ENCODE measurements around the gene GTF3C1. TPM values are rescaled to one million over a fixed set of nuclear protein-coding genes. Genes with fewer than 3 reads are reported as not detected.

GTF3C1 gene
- total RNA-seq, 1 donor: 71.8 TPM

DNA sequence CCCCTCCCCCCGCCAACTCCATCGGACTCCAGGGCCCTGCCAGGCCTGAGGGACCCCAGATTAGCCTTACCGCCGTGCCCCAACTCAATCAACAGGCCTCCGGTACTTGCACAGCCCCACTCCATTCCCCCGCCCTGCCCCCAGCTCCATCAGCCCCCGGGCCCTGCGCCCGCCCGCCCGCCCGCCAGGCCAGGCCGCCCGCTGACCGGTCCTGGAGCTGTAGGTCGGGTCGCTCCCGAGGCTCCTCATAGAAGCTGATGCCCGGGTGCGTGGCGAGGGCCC lies 308 bp downstream of the GTF3C1 start:
- peak overlapping the region; percentile 92 for H3K4me3 ChIP-seq (ENCODE audit: low read depth, low read length)
- TF ChIP-seq, protein P1, sequence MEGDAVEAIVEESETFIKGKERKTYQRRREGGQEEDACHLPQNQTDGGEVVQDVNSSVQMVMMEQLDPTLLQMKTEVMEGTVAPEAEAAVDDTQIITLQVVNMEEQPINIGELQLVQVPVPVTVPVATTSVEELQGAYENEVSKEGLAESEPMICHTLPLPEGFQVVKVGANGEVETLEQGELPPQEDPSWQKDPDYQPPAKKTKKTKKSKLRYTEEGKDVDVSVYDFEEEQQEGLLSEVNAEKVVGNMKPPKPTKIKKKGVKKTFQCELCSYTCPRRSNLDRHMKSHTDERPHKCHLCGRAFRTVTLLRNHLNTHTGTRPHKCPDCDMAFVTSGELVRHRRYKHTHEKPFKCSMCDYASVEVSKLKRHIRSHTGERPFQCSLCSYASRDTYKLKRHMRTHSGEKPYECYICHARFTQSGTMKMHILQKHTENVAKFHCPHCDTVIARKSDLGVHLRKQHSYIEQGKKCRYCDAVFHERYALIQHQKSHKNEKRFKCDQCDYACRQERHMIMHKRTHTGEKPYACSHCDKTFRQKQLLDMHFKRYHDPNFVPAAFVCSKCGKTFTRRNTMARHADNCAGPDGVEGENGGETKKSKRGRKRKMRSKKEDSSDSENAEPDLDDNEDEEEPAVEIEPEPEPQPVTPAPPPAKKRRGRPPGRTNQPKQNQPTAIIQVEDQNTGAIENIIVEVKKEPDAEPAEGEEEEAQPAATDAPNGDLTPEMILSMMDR (IDR thresholded peaks at IDR 0.05; ENCODE audit: insufficient read depth, low read length): no peak
- no peak for DNase-seq (ENCODE audit: low read depth)

DNA sequence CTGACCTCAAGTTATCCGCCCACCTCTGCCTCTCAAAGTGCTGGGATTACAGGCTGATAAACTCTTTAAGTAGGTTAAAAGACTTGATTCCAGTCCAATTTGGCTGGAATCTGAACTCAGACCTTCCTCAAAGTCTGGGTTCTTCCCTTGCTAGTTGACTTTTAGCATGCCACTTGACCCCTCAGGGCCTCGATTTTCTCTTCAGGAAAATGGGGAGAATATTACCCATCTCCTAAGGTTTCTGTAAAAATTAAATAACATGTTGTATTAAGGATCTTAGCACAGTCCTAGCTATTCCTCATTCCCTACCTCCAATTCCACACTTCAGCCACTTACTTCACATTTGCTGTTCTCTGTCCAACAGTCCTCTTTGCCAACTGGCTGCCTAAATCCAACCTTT lies 1.9 kb downstream of the GTF3C1 start:
- H3K4me3 ChIP-seq (ENCODE audit: low read depth, low read length): peak overlapping the region; percentile 10
- TF ChIP-seq, protein P1 (IDR thresholded peaks at IDR 0.05; ENCODE audit: insufficient read depth, low read length): no peak
- no peak for DNase-seq (ENCODE audit: low read depth)

DNA sequence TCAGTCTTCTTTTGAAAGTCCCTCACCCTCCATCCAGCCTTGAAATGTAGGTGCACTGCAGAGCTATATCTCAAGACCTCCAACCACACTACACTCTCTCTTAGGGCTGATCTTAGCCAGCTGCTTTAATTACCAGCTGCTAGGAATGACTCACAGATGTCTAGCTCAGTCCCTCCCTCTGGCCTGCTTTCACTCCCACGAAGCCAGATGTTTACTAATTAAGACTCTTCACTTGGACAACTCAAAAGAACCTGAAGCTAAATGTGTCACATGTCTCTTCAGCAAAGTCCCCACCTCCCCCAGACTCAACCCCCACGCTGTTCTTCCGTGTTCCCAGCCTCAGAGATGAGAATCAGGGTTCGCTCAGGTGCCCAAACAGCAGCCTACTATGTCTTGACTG lies 2.6 kb downstream of the GTF3C1 start:
- TF ChIP-seq, protein P1 (IDR thresholded peaks at IDR 0.05; ENCODE audit: insufficient read depth, low read length): no peak
- DNase-seq (ENCODE audit: low read depth): peak; percentile 66
- H3K4me3 ChIP-seq (ENCODE audit: low read depth, low read length): no peak overlapping the region

DNA sequence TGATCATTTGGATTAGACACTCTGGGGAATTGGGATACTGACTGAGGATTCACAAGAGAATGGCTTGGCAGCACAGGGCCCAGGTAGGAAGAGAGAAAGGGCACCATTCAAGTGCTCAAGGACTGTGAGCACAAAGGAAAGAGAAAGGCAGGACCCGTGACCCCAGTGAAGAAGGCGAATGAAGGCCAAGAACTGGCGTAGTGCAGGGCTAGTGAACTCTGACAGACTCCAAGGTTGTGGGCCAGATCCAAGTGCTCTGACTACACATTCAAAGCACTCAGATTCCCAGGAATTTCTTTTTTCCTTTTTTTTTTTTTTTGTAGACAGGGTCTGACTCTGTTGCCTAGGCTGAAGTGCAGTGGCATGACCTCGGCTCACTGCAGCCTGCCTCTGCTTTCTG lies 5.0 kb downstream of the GTF3C1 start:
- TF ChIP-seq, protein P1 (IDR thresholded peaks at IDR 0.05; ENCODE audit: insufficient read depth, low read length): no peak
- DNase-seq (ENCODE audit: low read depth): no peak
- no peak overlapping the region for H3K4me3 ChIP-seq (ENCODE audit: low read depth, low read length)

DNA sequence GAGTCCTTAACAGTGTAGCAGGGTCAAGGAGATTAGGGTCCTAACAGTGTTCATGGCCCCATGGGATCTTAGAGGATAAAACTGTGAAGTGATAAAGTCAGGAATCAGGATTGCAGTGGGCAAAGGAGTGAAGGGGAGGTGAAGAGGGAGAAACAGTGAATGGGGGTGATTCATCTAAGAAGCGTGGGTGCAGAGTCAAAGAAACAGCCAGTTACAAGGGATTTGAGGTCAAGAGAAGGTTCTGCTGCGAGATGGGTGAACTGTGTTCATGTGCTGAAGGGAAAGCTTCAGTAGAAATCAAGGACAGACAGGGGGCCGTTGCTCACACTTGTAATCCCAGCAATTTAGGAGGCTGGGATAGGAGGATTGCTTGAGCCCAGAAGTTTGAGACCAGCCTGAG lies 5.9 kb downstream of the GTF3C1 start:
- no peak for DNase-seq (ENCODE audit: low read depth)
- no peak overlapping the region for H3K4me3 ChIP-seq (ENCODE audit: low read depth, low read length)
- TF ChIP-seq, protein P1 (IDR thresholded peaks at IDR 0.05; ENCODE audit: insufficient read depth, low read length): no peak

DNA sequence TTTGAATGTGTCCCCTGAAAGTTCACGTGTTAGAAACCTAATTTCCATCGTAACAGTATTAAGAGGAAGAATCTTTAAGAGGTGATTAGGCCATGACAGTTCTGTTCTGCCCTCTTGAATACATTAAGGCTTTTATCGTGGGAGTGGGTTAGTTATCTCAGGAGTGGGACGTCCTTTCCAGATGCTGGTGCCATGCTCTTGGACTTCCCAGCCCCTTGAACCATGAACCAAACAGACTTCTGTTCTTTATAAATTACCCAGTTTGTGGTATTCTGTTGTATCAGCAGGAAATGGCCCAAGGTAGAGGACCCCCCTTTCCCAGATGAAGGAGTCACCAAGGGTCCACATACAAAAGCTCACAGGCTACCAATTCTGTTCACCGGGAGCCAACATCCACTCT lies 10.1 kb downstream of the GTF3C1 start:
- H3K4me3 ChIP-seq (ENCODE audit: low read depth, low read length): no peak overlapping the region
- no peak for DNase-seq (ENCODE audit: low read depth)
- TF ChIP-seq, protein P1 (IDR thresholded peaks at IDR 0.05; ENCODE audit: insufficient read depth, low read length): no peak

DNA sequence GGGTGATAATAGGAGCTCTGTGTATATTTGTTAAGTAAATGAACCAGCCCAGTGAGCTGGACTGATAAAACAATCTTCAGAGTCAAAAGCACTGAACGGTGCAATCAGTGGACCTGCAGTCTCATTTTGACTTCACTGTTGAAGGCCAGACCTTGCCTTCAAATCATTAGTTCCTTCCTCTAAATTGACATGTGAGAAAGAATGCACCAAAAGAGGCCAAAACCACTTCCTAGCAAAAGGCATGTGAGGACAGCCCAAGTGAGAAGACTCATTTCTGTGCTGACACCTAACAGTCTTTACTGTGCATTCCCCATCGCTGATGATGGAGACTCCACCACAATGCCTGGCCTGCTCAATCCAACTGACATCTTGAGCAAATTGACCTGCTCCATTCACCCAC lies 10.6 kb downstream of the GTF3C1 start:
- no peak for DNase-seq (ENCODE audit: low read depth)
- TF ChIP-seq, protein P1 (IDR thresholded peaks at IDR 0.05; ENCODE audit: insufficient read depth, low read length): no peak
- H3K4me3 ChIP-seq (ENCODE audit: low read depth, low read length): no peak overlapping the region

Measured in fibroblast of the aortic adventitia (primary cell).